GM19328 (cell line): ENCODE results near the gene RPL22.
A peak's percentile ranks its signal among the peaks of the same experiment; 100 is the strongest.

Experiments
- ATAC-seq: cut with Tn5 transposase; IDR thresholded peaks from one replicate; pipeline ENCODE4 v1.9.1; 2021; ENCODE audit warnings: mild to moderate bottlenecking, moderate library complexity; ENCODE audit not compliant: unreplicated experiment

Gene RPL22

DNA sequence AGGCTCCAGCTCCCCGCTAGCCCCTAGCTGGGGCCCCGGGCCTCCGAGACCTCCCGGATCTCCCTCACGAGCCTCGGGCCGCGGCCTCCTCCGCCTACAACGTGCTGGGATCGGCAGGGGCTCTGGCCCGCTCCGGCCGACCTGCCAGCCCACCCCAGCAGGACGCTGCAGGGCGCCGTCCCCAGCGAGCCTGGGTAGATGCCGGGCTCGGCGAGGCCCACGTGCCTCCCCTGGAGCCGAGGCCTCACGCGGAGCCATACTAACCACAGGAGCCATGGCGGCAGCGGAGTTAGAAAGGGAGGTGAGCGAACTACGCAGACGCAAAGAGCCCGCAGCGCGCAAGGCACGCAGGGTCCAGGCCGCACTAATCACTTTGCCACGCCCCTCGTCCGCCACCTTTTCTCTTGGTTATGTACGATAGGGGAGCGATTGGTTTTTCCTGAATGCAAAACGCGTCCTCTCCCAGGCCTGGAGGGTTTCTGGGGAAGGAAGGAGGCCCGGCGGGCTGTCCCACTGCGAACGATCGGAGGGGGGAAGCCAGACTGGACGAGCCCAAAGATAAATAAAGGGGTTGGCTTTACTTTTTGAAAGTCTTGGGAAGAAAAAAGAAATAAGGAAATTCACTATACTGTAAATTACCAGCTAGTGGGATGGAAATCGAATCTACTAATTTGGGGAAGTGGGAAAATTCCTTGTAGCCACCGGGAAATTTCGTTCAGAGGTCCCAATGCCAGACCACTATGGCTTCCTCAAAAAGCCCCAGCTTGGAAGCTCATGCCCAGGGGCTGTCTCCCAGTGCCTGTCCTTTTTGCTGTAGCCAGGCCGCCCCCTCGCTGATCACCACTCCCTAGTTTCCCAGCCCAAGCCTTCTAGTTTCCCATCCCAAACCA lies at the start of gene RPL22:
Gene RPL22 (minus strand): TSS at position 298 of the 890 bp plus-strand sequence. CDS start 22 bp downstream, at position 276.
- peak; percentile 95 for ATAC-seq

GRCh38 chr1:6248161-6248776 lies 48.9 kb upstream of the RPL22 start:
- no peak for ATAC-seq

- no peak for ATAC-seq
Observed at GRCh38 chr1:6247651-6248050, 48.3 kb upstream of the RPL22 start.

DNA sequence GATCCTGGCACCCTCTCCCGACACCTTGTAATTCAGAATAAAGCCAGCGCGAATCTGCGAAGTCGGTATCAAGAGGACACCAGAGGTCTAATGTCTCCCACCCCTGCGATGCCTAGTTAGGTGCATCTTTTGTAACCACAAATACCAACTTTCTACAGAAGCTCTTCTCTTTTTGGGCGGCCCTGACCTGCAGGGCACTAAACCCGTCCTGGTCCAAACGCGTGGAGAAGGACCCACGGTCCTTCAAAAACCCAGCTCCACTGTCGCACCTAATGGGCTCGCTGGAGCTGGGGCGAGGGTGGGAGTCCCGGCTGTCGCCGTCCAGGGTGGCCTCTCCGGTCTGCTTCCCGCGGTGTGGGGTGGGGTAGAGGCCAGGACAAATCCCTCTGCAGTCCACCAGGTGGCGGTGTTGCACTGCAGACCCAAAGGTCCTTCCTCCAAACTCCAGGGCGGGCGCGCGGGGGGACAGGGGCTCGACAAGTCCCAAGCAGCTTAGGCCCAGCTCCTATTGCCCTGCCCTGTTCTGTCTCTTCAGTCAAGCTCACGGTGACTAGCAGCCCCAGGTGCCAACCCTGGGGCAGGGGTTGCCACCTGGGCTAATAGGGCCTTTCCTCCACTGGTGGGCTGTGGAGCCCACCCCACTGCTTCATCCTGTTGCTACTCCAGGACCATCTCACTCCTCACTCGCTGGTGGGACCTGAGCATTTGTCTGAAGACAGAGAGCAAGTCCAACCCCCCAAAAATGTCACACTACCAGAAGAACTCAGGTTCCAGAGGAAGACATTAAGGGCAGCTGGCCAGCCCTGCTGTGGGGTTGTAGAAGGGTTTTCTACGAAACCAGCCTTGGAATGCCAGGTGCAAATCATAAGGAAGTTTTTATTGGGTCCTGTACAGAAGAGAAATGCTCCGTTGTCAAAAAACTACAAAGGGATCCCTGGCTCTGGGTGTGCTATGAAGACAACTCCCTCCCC lies 47.4 kb upstream of the RPL22 start:
- no peak for ATAC-seq

DNA sequence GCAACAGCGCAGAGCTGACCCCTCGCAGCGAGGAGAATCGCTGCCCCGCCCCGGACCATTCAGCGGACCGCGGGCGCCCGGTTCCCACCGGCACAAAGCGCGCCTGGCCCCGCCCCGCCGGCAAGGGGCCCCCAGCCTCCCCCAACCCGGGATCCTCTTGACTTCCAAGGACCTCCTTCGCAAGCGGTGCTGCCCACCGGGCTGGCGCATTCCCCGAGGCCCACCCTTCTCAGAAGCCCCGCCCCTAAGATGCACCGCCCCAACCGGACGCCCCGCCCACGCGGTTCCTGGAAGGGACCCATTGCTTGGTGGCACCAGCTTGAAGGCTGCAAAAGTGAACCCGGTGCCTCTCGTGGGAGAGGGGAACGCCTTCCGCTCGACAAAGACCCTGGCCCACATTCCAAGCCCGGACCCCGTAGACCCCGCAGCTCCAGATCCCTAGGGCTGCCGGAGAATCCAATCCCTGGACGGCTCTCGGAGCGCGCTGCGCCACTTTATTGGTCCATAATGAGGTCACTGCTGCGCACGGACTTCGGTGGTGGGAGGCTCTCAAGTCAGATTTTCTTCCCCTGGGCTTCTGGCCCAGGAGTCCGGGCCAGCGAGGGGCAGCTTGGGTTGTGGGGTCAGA lies 46.6 kb upstream of the RPL22 start:
- ATAC-seq = no peak

GRCh38 chr1:6245086-6245868 lies 45.9 kb upstream of the RPL22 start:
- ATAC-seq = no peak

GRCh38 chr1:6244401-6245049 lies 45.1 kb upstream of the RPL22 start:
- ATAC-seq = no peak

- ATAC-seq = no peak
Observed at GRCh38 chr1:6243993-6244392, 44.6 kb upstream of the RPL22 start, which contains the start of gene HES3. Gene HES3 (plus strand): TSS chr1:6244179. CDS start chr1:6244366, 187 bp downstream.

DNA sequence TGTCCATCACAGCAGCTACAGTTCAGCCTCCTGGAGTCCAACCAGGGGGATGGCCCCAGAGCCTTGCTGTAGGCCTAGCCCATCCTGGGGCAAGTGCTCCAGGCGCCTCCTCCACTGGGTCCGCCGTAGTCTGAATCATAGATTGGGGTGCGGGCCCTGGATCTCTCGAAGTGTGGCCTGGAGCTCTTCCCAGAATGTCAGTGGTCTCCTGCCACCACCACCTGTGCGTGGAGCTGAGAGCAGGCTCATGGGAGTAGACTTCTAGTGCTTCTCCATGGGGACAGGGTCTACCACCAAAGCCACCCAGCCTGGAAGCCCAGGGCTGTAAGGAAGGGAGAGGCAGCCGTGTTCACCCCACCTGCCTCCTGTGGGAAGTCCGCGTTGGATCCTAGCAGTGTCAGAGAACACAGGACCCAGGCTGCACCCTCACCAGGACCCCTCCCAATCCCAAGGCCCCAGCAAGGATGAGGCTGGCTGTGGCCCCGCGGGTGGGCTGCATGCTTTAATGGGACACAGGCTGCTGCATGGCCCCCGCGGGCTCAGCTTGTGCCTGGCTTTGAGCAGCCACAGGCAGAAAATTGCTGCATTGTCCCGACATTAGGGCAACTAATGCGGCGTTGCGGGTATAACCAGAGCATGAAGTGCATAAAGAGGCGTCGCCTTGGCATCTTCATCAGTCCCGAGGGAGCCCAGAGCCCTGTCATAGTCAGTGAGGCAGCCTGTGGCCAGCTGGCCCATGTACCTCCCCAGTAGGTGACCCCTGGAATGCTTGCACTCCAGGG lies 43.8 kb upstream of the RPL22 start:
- no peak for ATAC-seq

DNA sequence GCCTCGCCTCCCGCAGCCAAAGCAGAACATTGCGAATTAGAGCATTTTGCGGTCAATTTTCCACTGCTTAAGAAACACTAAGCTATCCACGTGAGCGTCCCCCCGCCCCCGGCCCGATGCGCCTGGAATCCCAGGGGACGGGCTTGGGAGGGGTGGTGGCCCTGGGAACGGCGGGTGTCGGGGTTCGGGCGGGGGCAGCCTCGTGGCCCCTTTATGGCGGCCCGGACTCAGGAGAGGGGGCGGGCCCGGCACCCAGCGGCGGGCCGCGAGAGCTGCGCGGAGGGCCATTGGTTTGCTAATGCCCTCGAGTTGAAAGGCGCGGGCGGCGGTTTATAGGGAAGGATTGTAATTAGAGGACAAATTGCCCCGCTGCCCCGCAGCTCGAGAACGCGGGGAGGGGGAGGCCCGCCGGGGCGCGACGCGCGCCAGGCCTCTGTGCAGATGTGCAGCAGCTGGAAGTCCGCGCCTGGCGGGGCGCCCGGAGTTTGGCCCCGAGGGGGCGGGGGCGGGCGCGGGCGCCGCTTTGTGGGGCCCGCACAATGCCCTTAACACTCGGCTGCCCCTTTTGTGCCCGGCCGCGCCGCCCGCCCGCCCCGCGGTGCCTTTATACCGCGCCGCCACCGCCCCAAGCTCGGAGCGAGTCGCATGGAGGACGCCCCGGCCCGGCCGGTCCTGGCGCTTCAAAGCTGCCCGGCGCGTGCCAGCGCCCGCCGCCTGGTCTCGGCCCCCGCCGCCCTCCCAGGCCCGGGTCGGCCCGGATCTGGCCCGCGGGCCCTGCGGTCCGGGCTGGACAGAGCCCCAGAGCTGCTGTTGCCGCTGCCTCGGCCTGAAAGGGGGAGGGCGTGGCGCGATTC lies 42.7 kb upstream of the RPL22 start:
- no peak for ATAC-seq

DNA sequence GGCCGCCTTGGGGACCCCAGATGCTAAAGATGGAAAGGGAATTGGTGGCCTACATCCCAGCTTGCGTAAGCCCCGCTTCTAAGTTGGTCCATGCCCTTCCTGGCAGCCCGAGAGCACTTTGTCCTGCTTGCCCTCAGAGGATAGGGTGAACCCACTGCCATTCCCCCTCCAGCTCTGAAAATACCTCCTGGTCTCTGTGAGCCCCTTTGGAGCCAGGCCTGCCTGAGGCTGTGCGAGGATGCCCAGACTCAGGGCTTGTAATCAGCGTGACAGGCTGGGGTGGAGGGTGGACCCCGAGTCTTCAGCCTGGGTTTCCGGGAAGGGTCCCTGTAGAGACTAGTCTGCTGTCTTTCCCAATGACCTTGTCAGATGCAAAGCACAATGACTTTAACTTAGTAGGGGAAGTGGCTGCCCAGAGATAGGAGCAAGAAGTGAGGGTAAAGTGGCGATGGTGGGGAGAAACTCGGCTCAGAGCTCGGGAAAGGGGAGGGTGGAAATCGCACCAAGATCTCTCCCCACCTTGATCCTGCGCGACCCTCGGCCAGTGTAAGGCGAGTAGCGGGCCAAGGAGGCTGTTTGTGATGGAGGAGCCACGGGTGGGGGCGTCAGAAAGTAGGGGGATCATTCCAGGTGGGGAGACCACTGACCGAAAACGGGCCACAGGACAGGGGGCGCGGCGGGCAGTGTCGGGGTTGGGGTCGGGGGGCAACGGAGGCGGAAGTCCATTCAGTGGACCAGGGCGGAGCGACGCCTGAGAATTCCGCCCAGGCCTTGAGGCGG lies 41.9 kb upstream of the RPL22 start:
- no peak for ATAC-seq

GRCh38 chr1:6239950-6240768 lies 40.8 kb upstream of the RPL22 start:
- ATAC-seq = no peak

GRCh38 chr1:6239213-6239752 lies 39.9 kb upstream of the RPL22 start:
- ATAC-seq = no peak

- no peak for ATAC-seq
Observed at GRCh38 chr1:6237093-6237492, 37.7 kb upstream of the RPL22 start.

DNA sequence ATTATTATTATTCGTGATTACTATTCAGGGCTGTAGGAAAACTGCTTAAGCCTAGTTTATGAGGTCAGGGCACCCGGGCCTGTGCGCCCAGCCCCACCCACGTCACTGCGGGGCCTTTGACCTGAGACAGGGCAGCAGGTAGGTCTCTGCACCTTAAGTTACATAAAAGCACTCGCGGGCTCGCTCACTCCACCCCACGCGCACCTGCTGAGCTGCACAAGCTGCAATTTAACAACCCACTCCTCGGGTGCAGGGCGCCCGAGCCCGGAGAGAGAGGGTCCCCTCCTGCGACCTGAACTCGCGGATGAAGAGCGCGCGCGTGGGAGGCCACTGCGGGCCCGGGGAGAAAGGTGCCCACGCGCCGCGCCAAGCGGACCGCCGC lies 35.9 kb upstream of the RPL22 start:
- no peak for ATAC-seq
